Mesenchymal stem cell (in vitro differentiated cells and primary cell): ENCODE data around the gene KRT10.

Experiments used
- DNase-seq: peaks from one replicate; pipeline ENCODE4 v3.0.0-alpha.2; 2013
- H2AFZ ChIP-seq: one replicate; pipeline ENCODE4 v1.6.1; 2013; ENCODE audit warnings: low read depth, mild to moderate bottlenecking, control low read depth, inconsistent platforms, low read length, moderate library complexity
- H2AK5ac ChIP-seq: 2 replicates; pipeline ENCODE4 v1.6.1; 2013; ENCODE audit warnings: low read length, moderate library complexity, mild to moderate bottlenecking, inconsistent platforms; ENCODE audit not compliant: severe bottlenecking
- H2BK120ac ChIP-seq: one replicate; pipeline ENCODE4 v1.6.1; 2013; ENCODE audit warnings: low read depth, mild to moderate bottlenecking, inconsistent platforms, low read length, moderate library complexity
- H2BK12ac ChIP-seq, 2 experiments: one replicate each; pipeline ENCODE4 v1.6.1; 2013; ENCODE audit warnings: inconsistent platforms in 2 of 2, low read length in 2 of 2, mild to moderate bottlenecking in 2 of 2, moderate library complexity in 2 of 2, control low read depth in 1 of 2
- H2BK15ac ChIP-seq: one replicate; pipeline ENCODE4 v1.6.1; 2013; ENCODE audit warnings: mild to moderate bottlenecking, low read depth, inconsistent platforms; ENCODE audit not compliant: poor library complexity, severe bottlenecking
- H2BK5ac ChIP-seq: 2 replicates; pipeline ENCODE4 v1.6.1; 2013; ENCODE audit warnings: low read depth, mild to moderate bottlenecking, low read length, control low read depth, inconsistent platforms; ENCODE audit not compliant: poor library complexity, severe bottlenecking
- H3K14ac ChIP-seq, 2 experiments: one replicate each; pipeline ENCODE4 v1.6.1; 2013; ENCODE audit warnings: inconsistent platforms in 2 of 2, low read length in 2 of 2, control low read depth in 1 of 2, mild to moderate bottlenecking in 1 of 2, moderate library complexity in 1 of 2
- H3K18ac ChIP-seq, 2 experiments: one replicate each; pipeline ENCODE4 v1.6.1; 2013; ENCODE audit warnings: inconsistent platforms in 2 of 2, low read length in 2 of 2, control low read depth in 1 of 2, low read depth in 1 of 2, mild to moderate bottlenecking in 1 of 2
- H3K23ac ChIP-seq, 2 experiments: one replicate each; pipeline ENCODE4 v1.6.1; 2013; ENCODE audit warnings: inconsistent platforms in 2 of 2, low read length in 2 of 2, mild to moderate bottlenecking in 2 of 2, moderate library complexity in 2 of 2, control low read depth in 1 of 2
- H3K27ac ChIP-seq: 2 replicates; pipeline ENCODE4 v1.5.1; 2013; ENCODE audit warnings: mild to moderate bottlenecking, moderate library complexity, low read length, control low read depth, inconsistent platforms; ENCODE audit not compliant: poor library complexity, severe bottlenecking
- H3K27me3 ChIP-seq, 2 experiments: 2 replicates each; pipeline versions ENCODE4 v1.6.1 to v1.7.0; 2013; ENCODE audit warnings: low read length in 2 of 2, mild to moderate bottlenecking in 2 of 2, moderate library complexity in 2 of 2, control low read depth in 1 of 2, inconsistent platforms in 1 of 2; ENCODE audit not compliant: control insufficient read depth in 1 of 2, insufficient read depth in 1 of 2
- H3K36me3 ChIP-seq, 2 experiments: 2 replicates each; pipeline versions ENCODE4 v1.6.1 to v1.7.0; 2013; ENCODE audit warnings: low read length in 2 of 2, control low read depth in 1 of 2, inconsistent platforms in 1 of 2, low read depth in 1 of 2, mild to moderate bottlenecking in 1 of 2; ENCODE audit not compliant: insufficient read depth in 2 of 2, control insufficient read depth in 1 of 2
- H3K4ac ChIP-seq, 2 experiments: one replicate each; pipeline ENCODE4 v1.6.1; 2013; ENCODE audit warnings: inconsistent platforms in 2 of 2, low read length in 2 of 2, mild to moderate bottlenecking in 2 of 2, moderate library complexity in 2 of 2, control low read depth in 1 of 2, low read depth in 1 of 2
- H3K4me1 ChIP-seq: 2 replicates; pipeline ENCODE4 v1.6.1; 2013; ENCODE audit warnings: low read depth, low read length, control low read depth; ENCODE audit not compliant: control insufficient read depth, insufficient read depth
- H3K4me2 ChIP-seq: 2 replicates; pipeline ENCODE4 v1.6.1; 2013; ENCODE audit warnings: low read length, mild to moderate bottlenecking, inconsistent platforms; ENCODE audit not compliant: poor library complexity, severe bottlenecking
- H3K4me3 ChIP-seq, 2 experiments: 2 replicates each; pipeline versions ENCODE4 v1.5.1 to v1.7.0; 2013; ENCODE audit warnings: low read length in 2 of 2, mild to moderate bottlenecking in 2 of 2, control low read depth in 1 of 2, low read depth in 1 of 2; ENCODE audit not compliant: insufficient read depth in 1 of 2
- H3K79me1 ChIP-seq: replicated peaks from 2 replicates; pipeline ENCODE4 v1.6.1; 2013; ENCODE audit warnings: mild to moderate bottlenecking, control low read depth, low read length, inconsistent platforms; ENCODE audit not compliant: poor library complexity, severe bottlenecking
- H3K9ac ChIP-seq: 2 replicates; pipeline ENCODE4 v1.7.0; 2013; ENCODE audit warnings: mild to moderate bottlenecking, low read length, moderate library complexity
- H3K9me3 ChIP-seq: 2 replicates; pipeline ENCODE4 v1.7.0; 2013; ENCODE audit warnings: mild to moderate bottlenecking, low read length; ENCODE audit not compliant: control insufficient read depth
- H4K8ac ChIP-seq: one replicate; pipeline ENCODE4 v1.6.1; 2013; ENCODE audit warnings: inconsistent platforms, mild to moderate bottlenecking, low read length, moderate library complexity
- H4K91ac ChIP-seq: one replicate; pipeline ENCODE4 v1.6.1; 2013; ENCODE audit warnings: mild to moderate bottlenecking, low read length, inconsistent platforms
- WGBS: methylation state at CpG from one replicate; pipeline ENCODE4 v1.1.7; 2013; ENCODE audit warnings: mixed read lengths; 5-methylcytosine and 5-hydroxymethylcytosine counted together

The KRT10 gene

GRCh38 chr17:40806131-40806530, 16.3 kb downstream of the KRT10 start:
- Histone ChIP-seq H3K18ac (no peak overlapping the region), H2BK5ac (no peak overlapping the region), H3K27ac (no peak overlapping the region), H3K14ac (no peak overlapping the region), H2AFZ (no peak overlapping the region), H3K9me3 (no peaks in the 10 kb centered on the region), H2BK15ac (no peak overlapping the region), H3K4ac (no peak overlapping the region), H3K23ac (no peak overlapping the region), H2BK12ac (no peak overlapping the region), H2AK5ac (no peak overlapping the region), H2BK120ac (no peak overlapping the region), H4K8ac (no peak overlapping the region), H3K4me3 (no peak overlapping the region), H3K4me1 (no peaks in the 10 kb centered on the region), H3K27me3 (peaks cover 0 to 50% of the 10 kb centered on the region in 2 experiments), H3K4me2 (no peak overlapping the region), H4K91ac (no peak overlapping the region), H3K9ac (no peak overlapping the region), H3K36me3 (no peaks in the 10 kb centered on the region), H3K79me1 (no peaks in the 10 kb centered on the region)
- DNase-seq: no peak
- 62% methylated on average over 2 of the region's 3 CpGs for WGBS

GRCh38 chr17:40803617-40804082, 18.8 kb downstream of the KRT10 start:
- H3K79me1 ChIP-seq: no peaks in the 10 kb centered on the region
- no peak overlapping the region for H3K4me3 ChIP-seq
- H2BK5ac ChIP-seq: no peak overlapping the region
- H3K18ac ChIP-seq: no peak overlapping the region
- H3K4ac ChIP-seq: no peak overlapping the region
- no peak overlapping the region for H3K27ac ChIP-seq
- no peak overlapping the region for H2AK5ac ChIP-seq
- no peaks in the 10 kb centered on the region for H3K36me3 ChIP-seq
- H2BK12ac ChIP-seq: no peak overlapping the region
- peak; percentile 68 for DNase-seq
- no peak overlapping the region for H3K4me2 ChIP-seq
- no peak overlapping the region for H2BK120ac ChIP-seq
- H3K9me3 ChIP-seq: no peaks in the 10 kb centered on the region
- H2AFZ ChIP-seq: no peak overlapping the region
- no peak overlapping the region for H3K23ac ChIP-seq
- no peaks in the 10 kb centered on the region for H3K4me1 ChIP-seq
- H3K9ac ChIP-seq: no peak overlapping the region
- no peak overlapping the region for H3K14ac ChIP-seq
- H2BK15ac ChIP-seq: no peak overlapping the region
- H3K27me3 ChIP-seq: peaks cover 0 to 54% of the 10 kb centered on the region in 2 experiments
- 10% methylated on average over 12 of the region's 13 CpGs for WGBS
- H4K8ac ChIP-seq: no peak overlapping the region
- H4K91ac ChIP-seq: no peak overlapping the region

GRCh38 chr17:40801157-40801556, 21.3 kb downstream of the KRT10 start:
- no peak overlapping the region for H2BK5ac ChIP-seq
- DNase-seq: no peak
- 73% methylated on average over 2 of the region's 2 CpGs for WGBS
- H3K79me1 ChIP-seq: no peaks in the 10 kb centered on the region
- no peak overlapping the region for H2BK120ac ChIP-seq
- H3K9ac ChIP-seq: no peak overlapping the region
- peak overlapping the region; percentile 41 for H2AK5ac ChIP-seq
- no peak overlapping the region for H3K27ac ChIP-seq
- H3K4me2 ChIP-seq: no peak overlapping the region
- no peak overlapping the region for H4K8ac ChIP-seq
- no peaks in the 10 kb centered on the region for H3K4me1 ChIP-seq
- H3K23ac ChIP-seq: no peak overlapping the region
- no peaks in the 10 kb centered on the region for H3K36me3 ChIP-seq
- no peaks in the 10 kb centered on the region for H3K9me3 ChIP-seq
- no peak overlapping the region for H3K14ac ChIP-seq
- no peak overlapping the region for H3K4me3 ChIP-seq
- H3K18ac ChIP-seq: no peak overlapping the region
- no peak overlapping the region for H4K91ac ChIP-seq
- H3K4ac ChIP-seq: no peak overlapping the region
- H2AFZ ChIP-seq: no peak overlapping the region
- no peak overlapping the region for H2BK12ac ChIP-seq
- H3K27me3 ChIP-seq: peaks cover 0 to 34% of the 10 kb centered on the region in 2 experiments
- H2BK15ac ChIP-seq: no peak overlapping the region

GRCh38 chr17:40800381-40800780, 22.0 kb downstream of the KRT10 start:
- Histone ChIP-seq H3K4me1 (no peaks in the 10 kb centered on the region), H3K4ac (no peak overlapping the region), H4K8ac (no peak overlapping the region), H3K27me3 (peaks cover 0 to 34% of the 10 kb centered on the region in 2 experiments), H3K79me1 (no peaks in the 10 kb centered on the region), H3K27ac (no peak overlapping the region), H3K14ac (no peak overlapping the region), H2BK15ac (no peak overlapping the region), H3K18ac (no peak overlapping the region), H2AK5ac (no peak overlapping the region), H2BK5ac (no peak overlapping the region), H4K91ac (no peak overlapping the region), H2BK12ac (no peak overlapping the region), H3K4me3 (no peak overlapping the region), H3K23ac (no peak overlapping the region), H3K9me3 (no peaks in the 10 kb centered on the region), H3K9ac (no peak overlapping the region), H2AFZ (no peak overlapping the region), H2BK120ac (no peak overlapping the region), H3K4me2 (no peak overlapping the region), H3K36me3 (no peaks in the 10 kb centered on the region)
- no peak for DNase-seq
- 82% methylated on average over 1 of the region's 1 CpG for WGBS
